Smooth muscle cell of bladder (primary cell): ENCODE data around the gene SOCS6. TPM values are rescaled to one million over a fixed set of nuclear protein-coding genes. Genes with fewer than 3 reads are reported as not detected.

ENCODE experiments used
- total RNA-seq: library from RNA; depleted of rRNA; stranded (reverse); fragments of >200 nt; gene quantifications from 2 replicates; pipeline ENCODE4 v1.2.3, GENCODE V29; 2014

SOCS6 gene, protein sequence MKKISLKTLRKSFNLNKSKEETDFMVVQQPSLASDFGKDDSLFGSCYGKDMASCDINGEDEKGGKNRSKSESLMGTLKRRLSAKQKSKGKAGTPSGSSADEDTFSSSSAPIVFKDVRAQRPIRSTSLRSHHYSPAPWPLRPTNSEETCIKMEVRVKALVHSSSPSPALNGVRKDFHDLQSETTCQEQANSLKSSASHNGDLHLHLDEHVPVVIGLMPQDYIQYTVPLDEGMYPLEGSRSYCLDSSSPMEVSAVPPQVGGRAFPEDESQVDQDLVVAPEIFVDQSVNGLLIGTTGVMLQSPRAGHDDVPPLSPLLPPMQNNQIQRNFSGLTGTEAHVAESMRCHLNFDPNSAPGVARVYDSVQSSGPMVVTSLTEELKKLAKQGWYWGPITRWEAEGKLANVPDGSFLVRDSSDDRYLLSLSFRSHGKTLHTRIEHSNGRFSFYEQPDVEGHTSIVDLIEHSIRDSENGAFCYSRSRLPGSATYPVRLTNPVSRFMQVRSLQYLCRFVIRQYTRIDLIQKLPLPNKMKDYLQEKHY
- total RNA-seq: 49.5 and 54.5 TPM in 2 replicates

DNA sequence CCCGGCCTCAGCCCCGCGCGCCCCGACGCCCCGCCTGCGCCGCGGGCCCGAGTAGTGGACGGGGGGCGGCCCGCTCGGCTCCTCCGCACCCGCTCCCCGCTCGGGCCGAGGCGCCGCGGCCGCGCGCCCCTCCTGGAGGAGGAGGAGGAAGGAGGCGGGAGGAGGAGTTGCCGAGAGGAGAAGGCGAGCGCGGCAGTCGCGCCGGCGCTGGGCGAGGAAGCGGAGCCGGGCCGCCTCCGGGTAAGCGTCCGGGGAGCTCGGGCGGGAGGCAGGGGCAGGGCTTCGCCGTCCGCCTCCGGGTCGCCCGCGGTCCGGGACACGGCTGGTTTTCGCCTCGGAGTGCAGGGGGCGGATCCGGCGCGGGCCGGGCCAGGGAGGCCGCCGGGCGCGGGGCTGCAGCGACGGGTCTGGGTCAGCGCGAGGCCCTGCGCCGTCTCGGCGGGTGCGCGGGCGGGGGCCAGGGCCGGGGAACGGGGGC lies at the start of gene SOCS6:
Gene SOCS6, plus strand, starts transcription at position 195 of the 478 bp plus-strand sequence. CDS start 35,624 bp downstream, outside the sequence.

Other genes starting within 250 kb of the SOCS6 start
- 13.2 and 15.2 TPM in 2 replicates for gene RTTN, start 83.4 kb upstream of the SOCS6 start, total RNA-seq